ENCODE measurements around the gene RWDD1. TPM values are rescaled to one million over a fixed set of nuclear protein-coding genes. Genes with fewer than 3 reads are reported as not detected.
A peak's percentile ranks its signal among the peaks of the same experiment; 100 is the strongest.

The RWDD1 gene
- total and polyA plus RNA-seq, 3 donors from 2014 or later, result 15.6 to 27.8 (median 20.5) TPM

GRCh38 chr6:116561377-116562018 lies 9.8 kb upstream of the RWDD1 start:
- no peaks in the 10 kb centered on the region for H3K36me3 ChIP-seq (ENCODE audit: low read depth, missing control alignments)
- H3K27ac ChIP-seq, result no peak overlapping the region
- no peaks in the 10 kb centered on the region for H3K27me3 ChIP-seq
- 39 to 49% methylated on average over 9 of the region's 9 CpGs for WGBS, 2 donors
- intact Hi-C loops (cut with DNase I; ENCODE audit: low total_unique reads), result no loop called here
- DNase-seq, result peak; percentile 90
- no peak for TF ChIP-seq POLR2A (IDR thresholded peaks at IDR 0.05)
- TF ChIP-seq, protein P1, sequence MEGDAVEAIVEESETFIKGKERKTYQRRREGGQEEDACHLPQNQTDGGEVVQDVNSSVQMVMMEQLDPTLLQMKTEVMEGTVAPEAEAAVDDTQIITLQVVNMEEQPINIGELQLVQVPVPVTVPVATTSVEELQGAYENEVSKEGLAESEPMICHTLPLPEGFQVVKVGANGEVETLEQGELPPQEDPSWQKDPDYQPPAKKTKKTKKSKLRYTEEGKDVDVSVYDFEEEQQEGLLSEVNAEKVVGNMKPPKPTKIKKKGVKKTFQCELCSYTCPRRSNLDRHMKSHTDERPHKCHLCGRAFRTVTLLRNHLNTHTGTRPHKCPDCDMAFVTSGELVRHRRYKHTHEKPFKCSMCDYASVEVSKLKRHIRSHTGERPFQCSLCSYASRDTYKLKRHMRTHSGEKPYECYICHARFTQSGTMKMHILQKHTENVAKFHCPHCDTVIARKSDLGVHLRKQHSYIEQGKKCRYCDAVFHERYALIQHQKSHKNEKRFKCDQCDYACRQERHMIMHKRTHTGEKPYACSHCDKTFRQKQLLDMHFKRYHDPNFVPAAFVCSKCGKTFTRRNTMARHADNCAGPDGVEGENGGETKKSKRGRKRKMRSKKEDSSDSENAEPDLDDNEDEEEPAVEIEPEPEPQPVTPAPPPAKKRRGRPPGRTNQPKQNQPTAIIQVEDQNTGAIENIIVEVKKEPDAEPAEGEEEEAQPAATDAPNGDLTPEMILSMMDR (IDR thresholded peaks at IDR 0.05), result peak; percentile 81 to 96 (median 90)
- peaks cover 3% of the 10 kb centered on the region for H3K4me1 ChIP-seq
- H3K9me3 ChIP-seq, result no peaks in the 10 kb centered on the region
- H3K4me3 ChIP-seq, result no peak overlapping the region

DNA sequence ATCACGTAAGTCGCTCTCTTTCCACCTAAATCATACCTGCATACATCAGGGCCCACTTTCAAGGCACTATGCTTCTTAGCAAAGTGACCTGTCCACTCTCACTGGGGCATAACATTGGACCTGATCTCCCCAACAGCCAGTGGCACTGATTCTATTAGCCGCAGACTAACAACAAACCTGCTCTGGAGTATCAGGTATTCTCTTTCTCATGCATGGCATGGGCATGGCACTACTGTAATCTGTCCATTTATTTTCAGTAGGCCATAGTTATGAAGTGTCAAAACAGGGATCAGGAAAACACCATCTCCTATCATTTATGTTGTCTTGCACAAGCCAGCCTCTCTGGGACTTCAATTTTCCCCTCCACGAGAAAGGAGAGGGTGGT lies 9.3 kb upstream of the RWDD1 start:
- TF ChIP-seq, protein P1 (IDR thresholded peaks at IDR 0.05), result no peak
- TF ChIP-seq POLR2A (IDR thresholded peaks at IDR 0.05), result no peak
- Histone ChIP-seq H3K36me3 (ENCODE audit: low read depth, missing control alignments) (no peaks in the 10 kb centered on the region), H3K27ac (no peak overlapping the region), H3K27me3 (no peaks in the 10 kb centered on the region), H3K9me3 (no peaks in the 10 kb centered on the region), H3K4me3 (no peak overlapping the region), H3K4me1 (peaks cover 3% of the 10 kb centered on the region)
- intact Hi-C loops (cut with DNase I; ENCODE audit: low total_unique reads), result no loop called here
- DNase-seq, result no peak
- WGBS, 2 donors, result 86 to 97% methylated on average over 4 of the region's 4 CpGs

- Histone ChIP-seq H3K9me3 (no peaks in the 10 kb centered on the region), H3K4me3 (no peak overlapping the region), H3K4me1 (peaks cover 3% of the 10 kb centered on the region), H3K36me3 (ENCODE audit: low read depth, missing control alignments) (no peaks in the 10 kb centered on the region), H3K27me3 (no peaks in the 10 kb centered on the region), H3K27ac (no peak overlapping the region)
- no peak for DNase-seq
- intact Hi-C loops (cut with DNase I; ENCODE audit: low total_unique reads), result no loop called here
- TF ChIP-seq POLR2A (IDR thresholded peaks at IDR 0.05), result no peak
- TF ChIP-seq, protein P1 (IDR thresholded peaks at IDR 0.05), result no peak
- 31 to 39% methylated on average over 3 of the region's 3 CpGs for WGBS, 2 donors
Observed at GRCh38 chr6:116562614-116563013, 8.7 kb upstream of the RWDD1 start.

DNA sequence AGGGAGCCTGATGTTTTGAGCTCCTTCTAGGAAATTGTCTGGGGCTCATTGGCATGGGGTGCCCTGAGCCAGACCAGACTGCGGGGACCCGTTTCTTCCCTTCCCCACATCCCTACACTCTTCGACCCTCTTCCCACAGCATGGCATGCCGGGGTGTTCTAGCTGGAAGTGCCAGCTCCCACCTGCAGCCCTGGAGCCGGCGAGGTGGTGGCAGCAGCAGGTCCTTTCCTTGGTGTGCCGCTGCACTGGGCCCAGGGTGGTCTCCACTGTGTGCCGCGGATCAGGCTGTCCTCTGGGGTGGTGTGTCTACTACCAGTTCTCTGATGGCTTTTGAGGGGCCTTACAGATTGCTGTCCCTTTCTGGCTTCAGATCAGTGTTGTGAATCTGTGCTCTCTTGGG lies 7.5 kb upstream of the RWDD1 start:
- no peak overlapping the region for H3K27ac ChIP-seq
- no peak for DNase-seq
- 78 to 90% methylated on average over 4 to 7 of the region's 9 CpGs for WGBS, 2 donors

More for the DNA sequence above, 7.5 kb upstream of the RWDD1 start:
- Histone ChIP-seq H3K4me1 (peaks cover 3% of the 10 kb centered on the region), H3K27me3 (no peaks in the 10 kb centered on the region), H3K9me3 (no peaks in the 10 kb centered on the region), H3K4me3 (no peak overlapping the region), H3K36me3 (ENCODE audit: low read depth, missing control alignments) (no peaks in the 10 kb centered on the region)
- intact Hi-C loops (cut with DNase I; ENCODE audit: low total_unique reads), result no loop called here
- TF ChIP-seq, protein P1 (IDR thresholded peaks at IDR 0.05), result no peak
- no peak for TF ChIP-seq POLR2A (IDR thresholded peaks at IDR 0.05)
